B cell (primary cell): ENCODE data around the gene EEFSEC. TPM values are rescaled to one million over a fixed set of nuclear protein-coding genes. Genes with fewer than 3 reads are reported as not detected.

Source experiments
- ATAC-seq: fragments of 200-7000 bp; cut with Tn5 transposase; one replicate; pipeline ENCODE4 v1.10.0; 2021; ENCODE audit warnings: low read depth, mild to moderate bottlenecking, moderate number of reproducible peaks, moderate library complexity
- CTCF ChIA-PET: fragments of 350-600 bp; sonication (Branson Sonifier 250); formaldehyde crosslinking; loops from one replicate; lab custom pipeline; 2021; ENCODE audit warnings: antibody characterized with exemption, inconsistent platforms; lab: Charles Lee
- POLR2A ChIA-PET: fragments of 350-600 bp; sonication (Branson Sonifier 250); formaldehyde crosslinking; loops from one replicate; lab custom pipeline; 2021; ENCODE audit warnings: antibody characterized with exemption; lab: Charles Lee
- DNase-seq: peaks from one replicate; pipeline ENCODE4 v3.0.0; 2013
- H2AFZ ChIP-seq: 2 replicates; pipeline ENCODE4 v1.6.1; 2012; ENCODE audit warnings: mild to moderate bottlenecking, low read depth, low read length; ENCODE audit not compliant: insufficient read depth, poor library complexity, severe bottlenecking
- H3K27ac ChIP-seq, 2 donors: 1 replicate in 1 of 2; 2 replicates in 1 of 2; pipeline ENCODE4 v1.5.1; 2012 to 2013; ENCODE audit warnings: low read length in 2 of 2, mild to moderate bottlenecking in 2 of 2, moderate library complexity in 1 of 2
- H3K27me3 ChIP-seq, 4 experiments: fragments of 200-600 bp in 1 of 4; sonication (generic) in 1 of 4; replicated peaks in 1 of 4; 1 replicate in 2 of 4; 2 replicates in 2 of 4; pipeline versions ENCODE4 v1.6.1 to v1.7.0; 2013 to 2016; ENCODE audit warnings: low read length in 3 of 4, mild to moderate bottlenecking in 2 of 4, mixed read lengths in 1 of 4, moderate library complexity in 1 of 4; ENCODE audit not compliant: insufficient read depth in 4 of 4, control insufficient read depth in 3 of 4; ENCODE audit errors: control extremely low read depth in 1 of 4
- H3K36me3 ChIP-seq, 2 experiments: replicated peaks in 1 of 2; 1 replicate in 1 of 2; 2 replicates in 1 of 2; pipeline versions ENCODE4 v1.6.1 to v1.7.1; 2013; ENCODE audit warnings: low read length in 1 of 2; ENCODE audit not compliant: insufficient read depth in 2 of 2, control insufficient read depth in 1 of 2; ENCODE audit errors: control extremely low read depth in 1 of 2, extremely low read depth in 1 of 2
- H3K4me1 ChIP-seq, 2 donors: fragments of 200-600 bp in 1 of 2; sonication (generic) in 1 of 2; 1 replicate in 1 of 2; 2 replicates in 1 of 2; pipeline versions ENCODE4 v1.5.1 to v1.6.1; 2013 to 2017; ENCODE audit warnings: low read length in 2 of 2; ENCODE audit not compliant: control insufficient read depth in 2 of 2, insufficient read depth in 2 of 2
- H3K4me2 ChIP-seq: replicated peaks from 2 replicates; pipeline ENCODE3; 2012; ENCODE audit warnings: mild to moderate bottlenecking, low read depth, low read length; ENCODE audit not compliant: poor library complexity, severe bottlenecking
- H3K4me3 ChIP-seq, 5 experiments: fragments of 200-600 bp in 1 of 5; sonication (generic) in 1 of 5; 1 replicate in 3 of 5; 2 replicates in 2 of 5; pipeline versions ENCODE4 v1.5.1 to v1.7.0; 2011 to 2016; ENCODE audit warnings: low read length in 4 of 5, mild to moderate bottlenecking in 4 of 5, low read depth in 2 of 5, control low read depth in 1 of 5, moderate library complexity in 1 of 5; ENCODE audit not compliant: insufficient read depth in 1 of 5; ENCODE audit errors: control extremely low read depth in 1 of 5, extremely low read depth in 1 of 5
- H3K79me2 ChIP-seq: fragments of 200-600 bp; sonication (generic); one replicate; pipeline ENCODE4 v1.6.0; 2016; ENCODE audit warnings: low read length; ENCODE audit not compliant: control insufficient read depth, insufficient read depth
- H3K9ac ChIP-seq: fragments of 200-600 bp; sonication (generic); 2 replicates; pipeline ENCODE4 v1.6.1; 2017; ENCODE audit warnings: mild to moderate bottlenecking, low read length, moderate library complexity
- H3K9me3 ChIP-seq, 3 donors: one replicate each; pipeline versions ENCODE4 v1.6.1 to v1.7.1; 2013; ENCODE audit warnings: low read length in 2 of 3; ENCODE audit not compliant: control insufficient read depth in 2 of 3, insufficient read depth in 1 of 3; ENCODE audit errors: control extremely low read depth in 1 of 3
- H4K20me1 ChIP-seq: 2 replicates; pipeline ENCODE4 v1.6.0; 2012; ENCODE audit warnings: mild to moderate bottlenecking, low read length; ENCODE audit not compliant: insufficient read depth, control insufficient read depth, poor library complexity, severe bottlenecking
- H3K27ac Mint-ChIP-seq: one replicate; pipeline ENCODE4 v1.8.0; 2021; ENCODE audit warnings: mixed read lengths
- H3K27me3 Mint-ChIP-seq: one replicate; pipeline ENCODE4 v1.8.0; 2021; ENCODE audit warnings: mixed read lengths
- H3K4me1 Mint-ChIP-seq: one replicate; pipeline ENCODE4 v1.8.0; 2021; ENCODE audit warnings: mixed read lengths
- H3K4me3 Mint-ChIP-seq: one replicate; pipeline ENCODE4 v1.8.0; 2021; ENCODE audit warnings: mixed read lengths
- H3K9me3 Mint-ChIP-seq: one replicate; pipeline ENCODE4 v1.8.0; 2022; ENCODE audit warnings: mixed read lengths; ENCODE audit not compliant: insufficient read depth
- EZH2 ChIP-seq: IDR thresholded peaks from 2 replicates; pipeline ENCODE4 v1.6.1; 2012; ENCODE audit warnings: borderline replicate concordance, low read depth, mild to moderate bottlenecking, moderate library complexity, low read length; ENCODE audit not compliant: insufficient read depth, poor library complexity, severe bottlenecking
- WGBS: methylation state at CpG from one replicate; pipeline ENCODE4 v1.1.5; 2013; ENCODE audit warnings: missing lambda C conversion rate; ENCODE audit not compliant: insufficient coverage; 5-methylcytosine and 5-hydroxymethylcytosine counted together
- intact Hi-C: fragments of 100-400 bp; cut with micrococcal nuclease; formaldehyde crosslinking; loops from one replicate; pipeline ENCODE4 v1.10.0; 2022
- polyA plus RNA-seq: library from polyadenylated mRNA; depleted of rRNA; stranded (reverse); fragments of >200 nt; gene quantifications from 2 replicates; pipeline ENCODE4 v1.2.3, GENCODE V29; 2012
- total RNA-seq, 2 donors: library from RNA; stranded (reverse); fragments of 120-200 nt in 1 of 2; gene quantifications; 1 replicate in 1 of 2; 2 replicates in 1 of 2; pipeline versions ENCODE4 v1.2.3 to v1.2.4, GENCODE V29; 2013 to 2022
- TF ChIP-seq, protein P1 (sequence below): fragments of 200-600 bp; IDR thresholded peaks from one replicate; pipeline ENCODE4 v1.8.0; 2022; ENCODE audit warnings: antibody characterized with exemption, mild to moderate bottlenecking

Gene EEFSEC
- total and polyA plus RNA-seq, 2 donors (not counting 1 experiment from before 2014, with no cell fraction given): 17.9 to 18.4 TPM

- WGBS: 100% methylated on average over 5 of the region's 5 CpGs
- H3K4me1 Mint-ChIP-seq: peaks cover 2% of the 10 kb centered on the region
Measured at GRCh38 chr3:128254967-128255366, 101.7 kb downstream of the EEFSEC start.

DNA sequence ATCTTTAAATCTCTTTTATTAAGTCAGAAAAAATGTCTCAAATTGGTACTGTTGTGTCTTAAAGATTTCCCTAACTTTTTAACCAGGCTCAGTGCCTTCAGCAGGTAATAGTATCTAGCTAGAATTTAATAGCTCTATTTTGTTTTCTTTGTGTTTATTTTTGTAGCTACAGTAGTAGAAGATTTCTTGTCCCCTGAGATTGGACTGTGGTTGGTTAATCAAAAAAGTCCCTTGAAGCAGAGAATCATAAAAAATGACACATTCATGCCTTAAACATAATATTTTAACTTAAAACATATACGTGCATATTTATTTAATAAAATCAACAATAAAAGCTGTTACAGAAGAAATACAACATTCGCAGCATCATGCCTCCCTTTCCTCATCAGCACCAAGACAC, 102.8 kb downstream of the EEFSEC start:
- Histone ChIP-seq H3K27me3 (no peaks in the 10 kb centered on the region), H3K9me3 (peaks cover 0 to 21% (median 7%) of the 10 kb centered on the region in 3 donors), H3K9ac (no peak overlapping the region), H4K20me1 (no peaks in the 10 kb centered on the region), H3K4me1 (no peaks in the 10 kb centered on the region), H3K27ac (no peak overlapping the region), H3K4me3 (no peak overlapping the region), H3K79me2 (peaks cover 15% of the 10 kb centered on the region), H2AFZ (no peak overlapping the region), H3K4me2 (no peak overlapping the region), H3K36me3 (peaks cover 0 to 12% of the 10 kb centered on the region in 2 experiments)
- Mint-ChIP-seq H3K27me3 (no peaks in the 10 kb centered on the region), H3K27ac (no peak overlapping the region), H3K9me3 (peaks cover 6% of the 10 kb centered on the region), H3K4me1 (peaks cover 2% of the 10 kb centered on the region), H3K4me3 (no peak overlapping the region)
- CTCF ChIA-PET: no interaction called here
- intact Hi-C loops: no loop called here
- no CpG with 5 or more reads among the region's 2 CpGs for WGBS
- POLR2A ChIA-PET: no interaction called here
- TF ChIP-seq, protein P1, sequence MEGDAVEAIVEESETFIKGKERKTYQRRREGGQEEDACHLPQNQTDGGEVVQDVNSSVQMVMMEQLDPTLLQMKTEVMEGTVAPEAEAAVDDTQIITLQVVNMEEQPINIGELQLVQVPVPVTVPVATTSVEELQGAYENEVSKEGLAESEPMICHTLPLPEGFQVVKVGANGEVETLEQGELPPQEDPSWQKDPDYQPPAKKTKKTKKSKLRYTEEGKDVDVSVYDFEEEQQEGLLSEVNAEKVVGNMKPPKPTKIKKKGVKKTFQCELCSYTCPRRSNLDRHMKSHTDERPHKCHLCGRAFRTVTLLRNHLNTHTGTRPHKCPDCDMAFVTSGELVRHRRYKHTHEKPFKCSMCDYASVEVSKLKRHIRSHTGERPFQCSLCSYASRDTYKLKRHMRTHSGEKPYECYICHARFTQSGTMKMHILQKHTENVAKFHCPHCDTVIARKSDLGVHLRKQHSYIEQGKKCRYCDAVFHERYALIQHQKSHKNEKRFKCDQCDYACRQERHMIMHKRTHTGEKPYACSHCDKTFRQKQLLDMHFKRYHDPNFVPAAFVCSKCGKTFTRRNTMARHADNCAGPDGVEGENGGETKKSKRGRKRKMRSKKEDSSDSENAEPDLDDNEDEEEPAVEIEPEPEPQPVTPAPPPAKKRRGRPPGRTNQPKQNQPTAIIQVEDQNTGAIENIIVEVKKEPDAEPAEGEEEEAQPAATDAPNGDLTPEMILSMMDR: no peak
- no peak for TF ChIP-seq EZH2
- ATAC-seq (no peak), DNase-seq (no peak)

More at GRCh38 chr3:128254967-128255366, 101.7 kb downstream of the EEFSEC start:
- Histone ChIP-seq H3K9ac (no peak overlapping the region), H4K20me1 (no peaks in the 10 kb centered on the region), H3K4me1 (no peaks in the 10 kb centered on the region), H3K9me3 (peaks cover 1 to 18% (median 4%) of the 10 kb centered on the region in 3 donors), H3K36me3 (peaks cover 0 to 7% of the 10 kb centered on the region in 2 experiments), H3K4me3 (no peak overlapping the region), H3K79me2 (peaks cover 15% of the 10 kb centered on the region), H3K27me3 (no peaks in the 10 kb centered on the region), H3K4me2 (no peak overlapping the region), H3K27ac (no peak overlapping the region), H2AFZ (no peak overlapping the region)
- Mint-ChIP-seq H3K27me3 (no peaks in the 10 kb centered on the region), H3K9me3 (peaks cover 3% of the 10 kb centered on the region), H3K27ac (no peak overlapping the region), H3K4me3 (no peak overlapping the region)
- no peak for TF ChIP-seq EZH2
- TF ChIP-seq, protein P1: no peak
- POLR2A ChIA-PET: no interaction called here
- intact Hi-C loops: no loop called here
- CTCF ChIA-PET: no interaction called here
- no peak for ATAC-seq
- no peak for DNase-seq
